OCI-M2 (cell line): ENCODE measurements around the gene MAPK1.
"Not testable (repeated sequence)": the region's sequence is repeated elsewhere in the genome, so short reads cannot be mapped to it uniquely, and the experiment has no call there.

Experiments
- DNase-seq: peaks from one replicate; lab custom pipeline; 2025; ENCODE audit not compliant: unreplicated experiment; lab: John Stamatoyannopoulos, UW

MAPK1 gene

GRCh38 chr22:21823740-21824444 is 43.6 kb downstream of the MAPK1 start:
- DNase-seq = no peak

- no peak for DNase-seq
Measured at GRCh38 chr22:21819183-21819770, 48.2 kb downstream of the MAPK1 start.

GRCh38 chr22:21818487-21819182 is 48.8 kb downstream of the MAPK1 start:
- no peak for DNase-seq

- DNase-seq = not testable (repeated sequence)
Measured at GRCh38 chr22:21817497-21817853, 50.0 kb downstream of the MAPK1 start.

- peak; percentile 46 for DNase-seq
Measured at GRCh38 chr22:21816787-21817496, 50.5 kb downstream of the MAPK1 start.

- no peak for DNase-seq
Measured at GRCh38 chr22:21816472-21816786, 51.0 kb downstream of the MAPK1 start.

GRCh38 chr22:21815958-21816357 is 51.5 kb downstream of the MAPK1 start:
- DNase-seq = no peak

- no peak for DNase-seq
Measured at GRCh38 chr22:21815357-21815756, 52.1 kb downstream of the MAPK1 start.

GRCh38 chr22:21811982-21812381 is 55.5 kb downstream of the MAPK1 start:
- no peak for DNase-seq

GRCh38 chr22:21807544-21808529 is 59.6 kb downstream of the MAPK1 start:
- no peak for DNase-seq

- DNase-seq = not testable (repeated sequence)
Measured at GRCh38 chr22:21805325-21805724, 62.1 kb downstream of the MAPK1 start.

GRCh38 chr22:21803811-21804249 is 63.6 kb downstream of the MAPK1 start:
- DNase-seq = no peak

- DNase-seq = no peak
Measured at GRCh38 chr22:21802673-21803072, 64.8 kb downstream of the MAPK1 start.

GRCh38 chr22:21802056-21802455 is 65.4 kb downstream of the MAPK1 start:
- no peak for DNase-seq

GRCh38 chr22:21801304-21801644 is 66.2 kb downstream of the MAPK1 start:
- not testable (repeated sequence) for DNase-seq

- no peak for DNase-seq
Measured at GRCh38 chr22:21800552-21801303, 66.7 kb downstream of the MAPK1 start.

GRCh38 chr22:21797444-21798221 is 69.8 kb downstream of the MAPK1 start:
- DNase-seq = no peak

GRCh38 chr22:21796863-21797262 is 70.6 kb downstream of the MAPK1 start:
- DNase-seq = no peak

GRCh38 chr22:21796231-21796630 is 71.2 kb downstream of the MAPK1 start:
- DNase-seq = no peak
